PC-3 (cell line): ENCODE data around the gene STEAP1B. TPM values are rescaled to one million over a fixed set of nuclear protein-coding genes. Genes with fewer than 3 reads are reported as not detected.

Source experiments
- ATAC-seq: fragments of 200-7000 bp; cut with Tn5 transposase; 2 replicates; pipeline ENCODE4 v1.9.1; 2020; ENCODE audit warnings: mild to moderate bottlenecking, moderate library complexity
- BruUV-seq: library from RNA; stranded (reverse); fragments of 400-500 nt; replicated peaks from 2 replicates; lab custom pipeline; 2021; lab: Mats Ljungman, UMichigan
- CTCF ChIA-PET: fragments of 300-600 bp; sonication (Branson Sonifier 250); formaldehyde crosslinking; loops from one replicate; lab custom pipeline; 2022; ENCODE audit warnings: antibody characterized with exemption; lab: Charles Lee
- POLR2A ChIA-PET: fragments of 300-600 bp; sonication (Branson Sonifier 250); formaldehyde crosslinking; loops from one replicate; lab custom pipeline; 2022; ENCODE audit warnings: antibody characterized with exemption; ENCODE audit not compliant: unreplicated experiment; lab: Charles Lee
- DNase-seq: peaks from one replicate; pipeline ENCODE4 v3.0.0-alpha.2; 2015
- H2AFZ ChIP-seq: fragments of 300-600 bp; sonication (generic); 2 replicates; pipeline ENCODE4 v1.6.0; 2016; ENCODE audit warnings: antibody characterized with exemption, low read length
- H3F3A ChIP-seq: fragments of 300-600 bp; sonication (generic); one replicate; pipeline ENCODE4 v1.6.0; 2017; ENCODE audit warnings: antibody characterized with exemption, low read length, control low read depth, mild to moderate bottlenecking; ENCODE audit not compliant: unreplicated experiment
- H3K27ac ChIP-seq: fragments of 300-600 bp; sonication (generic); 2 replicates; pipeline ENCODE4 v1.5.1; 2016; ENCODE audit warnings: mild to moderate bottlenecking, low read length
- H3K27me3 ChIP-seq: fragments of 300-600 bp; sonication (generic); 2 replicates; pipeline ENCODE4 v1.6.1; 2016; ENCODE audit warnings: low read length, mixed read lengths
- H3K36me3 ChIP-seq: fragments of 300-600 bp; sonication (generic); 2 replicates; pipeline ENCODE4 v1.6.1; 2016; ENCODE audit warnings: low read depth, mixed run types, low read length, mixed read lengths
- H3K4me1 ChIP-seq: fragments of 300-600 bp; sonication (generic); 2 replicates; pipeline ENCODE4 v1.5.1; 2016; ENCODE audit warnings: low read length; ENCODE audit not compliant: insufficient read depth
- H3K4me2 ChIP-seq: fragments of 300-600 bp; sonication (generic); 2 replicates; pipeline ENCODE4 v1.6.0; 2016; ENCODE audit warnings: low read length
- H3K4me3 ChIP-seq: fragments of 300-600 bp; sonication (generic); 2 replicates; pipeline ENCODE4 v1.5.1; 2016; ENCODE audit warnings: mild to moderate bottlenecking, low read length, mixed read lengths
- H3K79me2 ChIP-seq: fragments of 300-600 bp; sonication (generic); 2 replicates; pipeline ENCODE4 v1.6.1; 2017; ENCODE audit warnings: low read length, mixed read lengths
- H3K9ac ChIP-seq: fragments of 300-600 bp; sonication (generic); 2 replicates; pipeline ENCODE4 v1.6.0; 2016; ENCODE audit warnings: mild to moderate bottlenecking, low read length
- H3K9me2 ChIP-seq: fragments of 300-600 bp; sonication (generic); replicated peaks from 2 replicates; pipeline ENCODE4 v1.6.1; 2016; ENCODE audit warnings: mixed run types, low read length, mixed read lengths
- H3K9me3 ChIP-seq: fragments of 300-600 bp; sonication (generic); 2 replicates; pipeline ENCODE4 v1.6.1; 2016; ENCODE audit warnings: low read length, mixed read lengths
- H4K20me1 ChIP-seq: fragments of 300-600 bp; sonication (generic); 2 replicates; pipeline ENCODE4 v1.6.1; 2016; ENCODE audit warnings: low read length, mixed read lengths
- CTCF ChIP-seq: fragments of 300-600 bp; sonication (generic); conservative IDR thresholded peaks from 2 replicates; pipeline ENCODE4 v1.5.1; 2017; ENCODE audit warnings: antibody characterized with exemption, low read depth, mild to moderate bottlenecking, low read length
- EZH2 ChIP-seq: fragments of 300-600 bp; sonication (generic); IDR thresholded peaks from one replicate; pipeline ENCODE4 v1.6.1; 2017; ENCODE audit warnings: antibody characterized with exemption, mild to moderate bottlenecking, low read length; ENCODE audit not compliant: unreplicated experiment
- EZH2phosphoT487 ChIP-seq: fragments of 300-600 bp; sonication (generic); IDR thresholded peaks from 2 replicates; pipeline ENCODE4 v1.6.1; 2018; ENCODE audit warnings: mild to moderate bottlenecking, antibody characterized with exemption, low read length, borderline replicate concordance
- intact Hi-C: fragments of 100-400 bp; cut with micrococcal nuclease; formaldehyde crosslinking; loops from 2 replicates; pipeline ENCODE4 v1.9.0; 2023
- total RNA-seq: library from RNA; depleted of rRNA; stranded (reverse); fragments of >200 nt; gene quantifications from 2 replicates; pipeline ENCODE4 v1.2.3, GENCODE V29; 2014

The STEAP1B gene
- total RNA-seq, 1 experiment from 2014 or later: 0.47 TPM

DNA sequence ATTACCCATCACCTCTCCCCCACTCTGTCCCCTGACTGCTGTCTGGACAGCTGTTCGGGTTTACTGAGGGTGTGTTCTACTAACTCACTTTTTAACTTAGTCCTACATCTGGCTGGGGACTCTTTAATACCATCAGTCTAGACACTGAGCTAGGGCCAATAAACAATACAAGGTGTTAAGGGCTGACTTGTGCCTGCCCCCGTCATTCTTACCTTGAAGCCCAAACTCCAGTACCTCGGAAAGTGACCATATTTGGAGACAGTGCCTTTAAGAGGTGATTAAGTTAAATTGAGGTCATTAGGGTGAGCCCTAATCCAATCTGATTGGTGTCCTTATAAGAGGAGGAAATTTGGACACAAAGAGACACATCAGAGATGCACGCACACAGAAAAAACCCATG lies 35.7 kb downstream of the STEAP1B start:
- intact Hi-C loops: no loop called here
- CTCF ChIA-PET: no interaction called here
- H3K36me3 ChIP-seq: no peaks in the 10 kb centered on the region
- BruUV-seq: no TSS peak
- DNase-seq (no peak), ATAC-seq (no peak)
- no peak overlapping the region for H3K4me3 ChIP-seq
- no peak overlapping the region for H2AFZ ChIP-seq
- no peaks in the 10 kb centered on the region for H3K9me2 ChIP-seq
- H3K4me2 ChIP-seq: no peak overlapping the region
- no peaks in the 10 kb centered on the region for H3K27me3 ChIP-seq
- H3F3A ChIP-seq: no peaks in the 10 kb centered on the region
- POLR2A ChIA-PET: no interaction called here
- no peaks in the 10 kb centered on the region for H4K20me1 ChIP-seq
- H3K4me1 ChIP-seq: no peaks in the 10 kb centered on the region
- no peak overlapping the region for H3K27ac ChIP-seq
- no peak for TF ChIP-seq EZH2phosphoT487
- no peak for TF ChIP-seq EZH2
- TF ChIP-seq CTCF: no peak
- no peaks in the 10 kb centered on the region for H3K79me2 ChIP-seq
- H3K9me3 ChIP-seq: no peaks in the 10 kb centered on the region
- H3K9ac ChIP-seq: no peak overlapping the region

DNA sequence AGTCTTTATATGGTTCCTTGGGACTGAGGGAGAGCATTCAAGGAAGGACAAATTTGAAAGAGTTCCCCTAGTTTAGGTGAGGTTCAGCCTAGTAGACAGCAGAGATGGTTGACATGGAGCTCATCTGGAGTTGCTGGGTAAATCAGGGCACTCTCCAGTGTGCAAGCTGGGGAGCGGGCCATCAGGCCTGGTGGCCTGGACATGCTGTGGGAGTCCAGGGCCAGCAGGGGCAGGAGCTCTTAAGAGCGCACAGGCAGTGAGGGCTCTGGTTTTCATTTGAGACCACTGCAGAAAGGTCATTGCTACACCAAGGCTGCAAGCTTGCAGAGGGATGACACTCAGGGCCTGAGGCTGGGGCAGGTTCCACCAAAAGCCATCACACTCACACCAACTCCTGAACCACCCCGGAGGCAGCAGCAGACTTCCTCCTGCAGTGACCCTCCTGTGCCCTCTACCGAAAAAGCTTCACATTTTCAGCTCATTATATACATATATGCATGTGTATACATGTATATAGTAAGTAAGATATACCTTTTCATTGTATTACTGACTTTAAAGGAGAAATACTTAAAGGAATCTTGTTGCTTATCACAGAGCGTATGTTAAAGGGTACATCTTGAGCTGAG lies 39.5 kb downstream of the STEAP1B start:
- no peak overlapping the region for H3K4me2 ChIP-seq
- ChIA-PET POLR2A (no interaction called here), CTCF (interaction anchor here (0.7 kb wide), 1 partner anchor 351 kb away, joined by 3 read pairs; no protein-coding TSS in a partner anchor)
- intact Hi-C loops: no loop called here
- H4K20me1 ChIP-seq: no peaks in the 10 kb centered on the region
- no TSS peak for BruUV-seq
- H3F3A ChIP-seq: no peaks in the 10 kb centered on the region
- TF ChIP-seq EZH2phosphoT487 (no peak), EZH2 (no peak), CTCF (no peak)
- no peaks in the 10 kb centered on the region for H3K79me2 ChIP-seq
- H3K9me3 ChIP-seq: no peaks in the 10 kb centered on the region
- no peaks in the 10 kb centered on the region for H3K36me3 ChIP-seq
- ATAC-seq (no peak; the same call in 1 of the 2 replicates), DNase-seq (no peak)
- no peaks in the 10 kb centered on the region for H3K27me3 ChIP-seq
- no peak overlapping the region for H3K4me3 ChIP-seq
- no peaks in the 10 kb centered on the region for H3K9me2 ChIP-seq
- H3K27ac ChIP-seq: no peak overlapping the region
- H3K9ac ChIP-seq: no peak overlapping the region
- H2AFZ ChIP-seq: no peak overlapping the region
- no peaks in the 10 kb centered on the region for H3K4me1 ChIP-seq

GRCh38 chr7:22457471-22457870 lies 42.5 kb downstream of the STEAP1B start:
- Histone ChIP-seq H3K4me3 (no peak overlapping the region), H3K4me2 (no peak overlapping the region), H3K27ac (no peak overlapping the region), H3K27me3 (no peaks in the 10 kb centered on the region), H3F3A (no peaks in the 10 kb centered on the region), H3K9me2 (no peaks in the 10 kb centered on the region), H2AFZ (no peak overlapping the region), H3K79me2 (no peaks in the 10 kb centered on the region), H4K20me1 (no peaks in the 10 kb centered on the region), H3K9ac (no peak overlapping the region), H3K9me3 (no peaks in the 10 kb centered on the region), H3K4me1 (0 out of 2 replicates have a peak, but pooled peaks cover 2% of the 10 kb centered on the region), H3K36me3 (no peaks in the 10 kb centered on the region)
- TF ChIP-seq EZH2: no peak
- TF ChIP-seq CTCF: no peak
- TF ChIP-seq EZH2phosphoT487: no peak
- intact Hi-C loops: no loop called here
- DNase-seq (no peak), ATAC-seq (no peak)
- ChIA-PET POLR2A (no interaction called here), CTCF (no interaction called here)
- no TSS peak for BruUV-seq
